Spleen (tissue), 11 donors: ENCODE data around the gene RPS23. TPM values are rescaled to one million over a fixed set of nuclear protein-coding genes. Genes with fewer than 3 reads are reported as not detected.

Source experiments
- DNase-seq: peaks from one replicate; pipeline ENCODE4 v3.0.0-alpha.2; 2020
- H3K27ac ChIP-seq, 8 donors: fragments of 200-600 bp; sonication (generic) in 7 of 8; 1 replicate in 4 of 8; 2 replicates in 4 of 8; pipeline versions ENCODE4 v1.5.0 to v1.8.0; 2016 to 2021; ENCODE audit warnings: inconsistent platforms in 4 of 8, mild to moderate bottlenecking in 4 of 8, moderate library complexity in 1 of 8
- H3K27me3 ChIP-seq, 7 donors: fragments of 200-600 bp; sonication (generic) in 6 of 7; replicated peaks in 1 of 7; 1 replicate in 4 of 7; 2 replicates in 3 of 7; pipeline versions ENCODE4 v1.5.0 to v1.8.0; 2016 to 2021; ENCODE audit warnings: inconsistent platforms in 3 of 7, mild to moderate bottlenecking in 1 of 7
- H3K36me3 ChIP-seq, 6 donors: fragments of 200-600 bp; sonication (generic) in 5 of 6; 1 replicate in 4 of 6; 2 replicates in 2 of 6; pipeline versions ENCODE4 v1.5.0 to v1.8.0; 2016 to 2021; ENCODE audit warnings: inconsistent platforms in 2 of 6
- H3K4me1 ChIP-seq, 6 donors: fragments of 200-600 bp; sonication (generic) in 5 of 6; 1 replicate in 3 of 6; 2 replicates in 3 of 6; pipeline versions ENCODE4 v1.5.0 to v1.8.0; 2016 to 2021; ENCODE audit warnings: inconsistent platforms in 3 of 6
- H3K4me3 ChIP-seq, 8 donors: fragments of 200-600 bp; sonication (generic) in 7 of 8; 1 replicate in 4 of 8; 2 replicates in 4 of 8; pipeline versions ENCODE4 v1.5.0 to v1.8.0; 2016 to 2021; ENCODE audit warnings: inconsistent platforms in 4 of 8, mild to moderate bottlenecking in 4 of 8, moderate library complexity in 2 of 8
- H3K9me3 ChIP-seq, 8 donors: fragments of 200-600 bp; sonication (generic) in 7 of 8; 1 replicate in 4 of 8; 2 replicates in 4 of 8; pipeline versions ENCODE4 v1.5.0 to v1.8.0; 2016 to 2021; ENCODE audit warnings: inconsistent platforms in 4 of 8
- POLR2A ChIP-seq, 3 donors: fragments of 450-650 bp; IDR thresholded peaks; one replicate each; pipeline ENCODE4 v1.5.1; 2017; ENCODE audit warnings: antibody characterized with exemption in 3 of 3, mild to moderate bottlenecking in 1 of 3
- POLR2AphosphoS5 ChIP-seq, 3 donors: sonication (generic); formaldehyde crosslinking; IDR thresholded peaks; one replicate each; pipeline ENCODE4 v1.5.1; 2017; ENCODE audit warnings: antibody characterized with exemption in 3 of 3
- WGBS, 5 donors: extraction: QIAGEN DNeasy Blood & Tissue Kit in 3 of 5; methylation state at CpG; one replicate each; pipeline versions ENCODE4 v1.1.5 to v1.1.7; 2013 to 2018; 5-methylcytosine and 5-hydroxymethylcytosine counted together
- intact Hi-C: fragments of 100-400 bp; cut with DNase I; formaldehyde crosslinking; loops from one replicate; pipeline ENCODE4 v1.15.0; 2023; ENCODE audit warnings: low total_unique reads
- polyA plus RNA-seq, 3 donors: library from polyadenylated mRNA; stranded (reverse); fragments of 200-250 nt; gene quantifications; one replicate each; pipeline ENCODE4 v1.2.1, GENCODE V29; 2013
- total RNA-seq, 7 donors: library from RNA; depleted of rRNA in 3 of 7; stranded (reverse); fragments of >200 nt in 3 of 7; fragmentation: NEBNext Ultra II Directional in 4 of 7; extraction: Animal tissue kit (Norgen Biotek cat#: 25700) in 4 of 7; gene quantifications; one replicate each; pipeline versions ENCODE4 v1.1.0 to v1.2.1, GENCODE V29; 2016 to 2021
- TF ChIP-seq, protein P1 (sequence below), 11 experiments: fragments of 200-600 bp in 7 of 11; fragments of 450-650 bp in 4 of 11; sonication (generic) in 4 of 11; IDR thresholded peaks in 8 of 11; conservative IDR thresholded peaks in 3 of 11; 1 replicate in 7 of 11; 2 replicates in 4 of 11; pipeline versions ENCODE4 v1.4.0 to v1.8.0; 2016 to 2021; ENCODE audit warnings: antibody characterized with exemption in 11 of 11, inconsistent platforms in 4 of 11, mild to moderate bottlenecking in 1 of 11
- donor health status: healthy with polysubstance abuse.
- donor health status: DM: no; HTN: no; CAD: no; lungs with moderate emphysema.
- donor health status: DM: no; HTN: no; CAD: no.
- donor health status: Bipolar disorder and iron deficiency.
- donor health status: healthy.
- donor health status: DM: no; HTN: no; CAD: no.
- donor health status: DM: yes; HTN: yes; CAD: no.

Gene RPS23
- total and polyA plus RNA-seq, 10 donors, result 1,734 to 8,847 (median 2,843) TPM

GRCh38 chr5:82297711-82298110 is 19.6 kb upstream of the RPS23 start:
- Histone ChIP-seq H3K9me3 (peaks cover 0 to 3% (median 0%) of the 10 kb centered on the region in 8 donors), H3K36me3 (no peaks in the 10 kb centered on the region), H3K27me3 (no peaks in the 10 kb centered on the region), H3K4me1 (no peaks in the 10 kb centered on the region), H3K4me3 (no peak overlapping the region), H3K27ac (no peak overlapping the region)
- no peak for TF ChIP-seq POLR2AphosphoS5 (IDR thresholded peaks at IDR 0.05)
- no peak for TF ChIP-seq POLR2A (IDR thresholded peaks at IDR 0.05)
- TF ChIP-seq, protein P1, sequence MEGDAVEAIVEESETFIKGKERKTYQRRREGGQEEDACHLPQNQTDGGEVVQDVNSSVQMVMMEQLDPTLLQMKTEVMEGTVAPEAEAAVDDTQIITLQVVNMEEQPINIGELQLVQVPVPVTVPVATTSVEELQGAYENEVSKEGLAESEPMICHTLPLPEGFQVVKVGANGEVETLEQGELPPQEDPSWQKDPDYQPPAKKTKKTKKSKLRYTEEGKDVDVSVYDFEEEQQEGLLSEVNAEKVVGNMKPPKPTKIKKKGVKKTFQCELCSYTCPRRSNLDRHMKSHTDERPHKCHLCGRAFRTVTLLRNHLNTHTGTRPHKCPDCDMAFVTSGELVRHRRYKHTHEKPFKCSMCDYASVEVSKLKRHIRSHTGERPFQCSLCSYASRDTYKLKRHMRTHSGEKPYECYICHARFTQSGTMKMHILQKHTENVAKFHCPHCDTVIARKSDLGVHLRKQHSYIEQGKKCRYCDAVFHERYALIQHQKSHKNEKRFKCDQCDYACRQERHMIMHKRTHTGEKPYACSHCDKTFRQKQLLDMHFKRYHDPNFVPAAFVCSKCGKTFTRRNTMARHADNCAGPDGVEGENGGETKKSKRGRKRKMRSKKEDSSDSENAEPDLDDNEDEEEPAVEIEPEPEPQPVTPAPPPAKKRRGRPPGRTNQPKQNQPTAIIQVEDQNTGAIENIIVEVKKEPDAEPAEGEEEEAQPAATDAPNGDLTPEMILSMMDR (IDR thresholded peaks at IDR 0.05 in 8 of 11, conservative IDR thresholded peaks at IDR 0.05 in 3 of 11), result no peak
- intact Hi-C loops, result no loop called here
- no peak for DNase-seq
- 59 to 85% (median 60%) methylated on average over 3 of the region's 3 CpGs for WGBS, 5 donors

DNA sequence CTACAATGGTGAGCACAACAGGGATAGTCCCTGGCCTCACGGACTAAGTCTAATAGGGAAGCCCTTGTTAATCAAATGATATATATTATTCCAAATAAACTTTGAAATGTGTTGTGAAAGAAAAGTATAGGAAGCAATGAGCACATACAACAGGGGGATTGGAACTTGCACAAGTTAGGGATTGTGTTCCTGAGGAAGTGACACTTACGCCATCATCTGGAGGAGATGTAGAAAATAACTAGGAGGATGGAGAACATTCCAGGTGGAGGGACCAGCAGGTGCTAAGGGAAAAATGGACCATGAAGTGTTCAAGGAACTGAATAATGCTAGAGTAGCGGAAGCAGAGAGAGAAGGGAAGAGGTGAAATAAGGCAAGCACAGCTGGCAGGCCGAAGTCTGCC is 18.8 kb upstream of the RPS23 start:
- Histone ChIP-seq H3K27me3 (no peaks in the 10 kb centered on the region), H3K4me3 (no peak overlapping the region), H3K4me1 (no peaks in the 10 kb centered on the region), H3K36me3 (no peaks in the 10 kb centered on the region), H3K27ac (no peak overlapping the region), H3K9me3 (peaks cover 0 to 3% (median 0%) of the 10 kb centered on the region in 8 donors)
- intact Hi-C loops, result no loop called here
- TF ChIP-seq, protein P1 (IDR thresholded peaks at IDR 0.05 in 8 of 11, conservative IDR thresholded peaks at IDR 0.05 in 3 of 11), result no peak
- no peak for TF ChIP-seq POLR2A (IDR thresholded peaks at IDR 0.05)
- TF ChIP-seq POLR2AphosphoS5 (IDR thresholded peaks at IDR 0.05), result no peak
- DNase-seq, result no peak
- 84 to 97% (median 89%) methylated on average over 4 of the region's 4 CpGs for WGBS, 5 donors

DNA sequence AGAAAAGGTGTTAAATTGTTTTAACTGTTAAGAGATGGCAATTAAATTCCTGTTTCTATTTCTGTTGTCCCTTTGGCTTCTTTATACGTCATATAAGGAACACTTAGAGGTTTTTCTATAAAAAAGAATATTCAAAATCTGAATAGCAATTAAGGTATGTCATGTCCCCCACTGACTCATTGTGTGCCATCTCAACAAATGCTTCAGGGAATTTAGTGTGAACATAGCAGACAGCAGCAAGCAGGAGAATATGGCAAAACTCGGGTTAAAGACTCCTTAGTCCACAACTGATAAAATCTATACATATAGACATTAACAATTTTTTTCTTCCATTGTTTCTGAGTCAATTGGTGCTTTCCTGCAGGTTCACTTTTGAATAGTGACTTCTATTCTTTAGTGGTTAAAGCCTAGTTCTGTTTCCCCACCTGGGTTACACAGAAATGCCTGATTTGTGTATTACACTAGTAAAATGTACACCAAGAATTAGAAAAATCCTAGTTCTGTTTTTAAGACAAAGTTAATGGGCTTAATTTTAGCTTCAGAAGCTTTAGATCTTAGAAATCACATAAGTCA is 17.9 kb upstream of the RPS23 start:
- no peak for DNase-seq
- intact Hi-C loops, result no loop called here
- H3K4me3 ChIP-seq, result no peak overlapping the region
- no peaks in the 10 kb centered on the region for H3K27me3 ChIP-seq
- H3K4me1 ChIP-seq, result no peaks in the 10 kb centered on the region
- H3K9me3 ChIP-seq, result peaks cover 0 to 3% (median 0%) of the 10 kb centered on the region in 8 donors
- H3K27ac ChIP-seq, result no peak overlapping the region
- WGBS, 5 donors, result 62 to 82% (median 79%) methylated on average over 2 of the region's 2 CpGs
- TF ChIP-seq, protein P1 (IDR thresholded peaks at IDR 0.05 in 8 of 11, conservative IDR thresholded peaks at IDR 0.05 in 3 of 11), result no peak
- no peak for TF ChIP-seq POLR2A (IDR thresholded peaks at IDR 0.05)
- TF ChIP-seq POLR2AphosphoS5 (IDR thresholded peaks at IDR 0.05), result no peak
- no peaks in the 10 kb centered on the region for H3K36me3 ChIP-seq

- intact Hi-C loops, result no loop called here
- H3K4me3 ChIP-seq, result no peak overlapping the region
- no peak overlapping the region for H3K27ac ChIP-seq
- H3K4me1 ChIP-seq, result no peaks in the 10 kb centered on the region
- no peaks in the 10 kb centered on the region for H3K27me3 ChIP-seq
- TF ChIP-seq, protein P1 (IDR thresholded peaks at IDR 0.05 in 8 of 11, conservative IDR thresholded peaks at IDR 0.05 in 3 of 11), result no peak
- no peak for TF ChIP-seq POLR2A (IDR thresholded peaks at IDR 0.05)
- no peak for TF ChIP-seq POLR2AphosphoS5 (IDR thresholded peaks at IDR 0.05)
- H3K9me3 ChIP-seq, result peaks cover 0 to 3% (median 0%) of the 10 kb centered on the region in 8 donors
- H3K36me3 ChIP-seq, result no peaks in the 10 kb centered on the region
- no peak for DNase-seq
Measured at GRCh38 chr5:82295144-82295543, 17.0 kb upstream of the RPS23 start.
